ENCODE results near the gene SUPV3L1. TPM values are rescaled to one million over a fixed set of nuclear protein-coding genes. Genes with fewer than 3 reads are reported as not detected.

SUPV3L1 gene
- total RNA-seq, 4 donors from 2014 or later, result 29.7 to 38.8 (median 32.2) TPM

- DNase-seq (no peak), ATAC-seq (no peak)
- Histone ChIP-seq H3K36me3 (no peaks in the 10 kb centered on the region), H3K27ac (no peak within 1 kb of the TSS), H3K9me3 (no peaks in the 10 kb centered on the region), H3K4me3 (no peak within 1 kb of the TSS), H3K4me1 (no peaks in the 10 kb centered on the region), H3K27me3 (no peaks in the 10 kb centered on the region)
- no peak for TF ChIP-seq CTCF (IDR thresholded peaks at IDR 0.05 in 4 of 5, conservative IDR thresholded peaks at IDR 0.05 in 1 of 5)
- TF ChIP-seq POLR2A (IDR thresholded peaks at IDR 0.05), result no peak
- in situ Hi-C loops (cut with MboI; ENCODE audit: low sequenced_read_pairs in 4 of 4) (no loop called here), intact Hi-C loops (cut with DNase I; ENCODE audit: low total_unique reads) (no loop called here)
These were observed 40.0 kb downstream of the SUPV3L1 start, which contains the start of gene HKDC1 for GRCh38 chr10:69220041-69220451. HKDC1 (plus strand) TSS chr10:69220332; CDS start chr10:69220436, 104 bp downstream.

- H3K36me3 ChIP-seq, result no peaks in the 10 kb centered on the region
- H3K9me3 ChIP-seq, result no peaks in the 10 kb centered on the region
- no peak overlapping the region for H3K4me3 ChIP-seq
- in situ Hi-C loops (cut with MboI; ENCODE audit: low sequenced_read_pairs in 4 of 4), result no loop called here
- TF ChIP-seq POLR2A (IDR thresholded peaks at IDR 0.05), result no peak
- no peak for TF ChIP-seq CTCF (IDR thresholded peaks at IDR 0.05 in 4 of 5, conservative IDR thresholded peaks at IDR 0.05 in 1 of 5)
- no peaks in the 10 kb centered on the region for H3K4me1 ChIP-seq
- no peak overlapping the region for H3K27ac ChIP-seq
- ATAC-seq (no peak), DNase-seq (no peak)
- intact Hi-C loops (cut with DNase I; ENCODE audit: low total_unique reads), result no loop called here
- H3K27me3 ChIP-seq, result no peaks in the 10 kb centered on the region
These were observed 40.5 kb downstream of the SUPV3L1 start for GRCh38 chr10:69220507-69220906.

- Histone ChIP-seq H3K9me3 (no peaks in the 10 kb centered on the region), H3K36me3 (no peaks in the 10 kb centered on the region), H3K4me3 (no peak overlapping the region), H3K27me3 (no peaks in the 10 kb centered on the region), H3K27ac (no peak overlapping the region), H3K4me1 (no peaks in the 10 kb centered on the region)
- in situ Hi-C loops (cut with MboI; ENCODE audit: low sequenced_read_pairs in 4 of 4), result no loop called here
- DNase-seq, result peak in 1 of 2 donors; percentile 17
- intact Hi-C loops (cut with DNase I; ENCODE audit: low total_unique reads), result no loop called here
- peak; percentile 50 to 71 for ATAC-seq
- TF ChIP-seq CTCF (IDR thresholded peaks at IDR 0.05 in 4 of 5, conservative IDR thresholded peaks at IDR 0.05 in 1 of 5) (peak in 3 of 5 experiments; percentile 29 to 54 (median 44)), POLR2A (IDR thresholded peaks at IDR 0.05) (no peak)
These were observed 42.4 kb downstream of the SUPV3L1 start for GRCh38 chr10:69222157-69223027.

- intact Hi-C loops (cut with DNase I; ENCODE audit: low total_unique reads) (no loop called here), in situ Hi-C loops (cut with MboI; ENCODE audit: low sequenced_read_pairs in 4 of 4) (no loop called here)
- no peak for DNase-seq
- H3K36me3 ChIP-seq, result no peaks in the 10 kb centered on the region
- H3K4me3 ChIP-seq, result no peak overlapping the region
- H3K9me3 ChIP-seq, result no peaks in the 10 kb centered on the region
- no peak for TF ChIP-seq POLR2A (IDR thresholded peaks at IDR 0.05)
- TF ChIP-seq CTCF (IDR thresholded peaks at IDR 0.05 in 4 of 5, conservative IDR thresholded peaks at IDR 0.05 in 1 of 5), result no peak
- no peaks in the 10 kb centered on the region for H3K27me3 ChIP-seq
- no peak for ATAC-seq
- no peak overlapping the region for H3K27ac ChIP-seq
- H3K4me1 ChIP-seq, result no peaks in the 10 kb centered on the region
These were observed 43.0 kb downstream of the SUPV3L1 start for GRCh38 chr10:69223028-69223342.
